UCSD-AML1 (cell line): Measurements from ENCODE around the gene TNFRSF8.

ENCODE experiments used
- DNase-seq: peaks from one replicate; lab custom pipeline; 2025; ENCODE audit not compliant: unreplicated experiment; lab: John Stamatoyannopoulos, UW

The TNFRSF8 gene

GRCh38 chr1:12172042-12172851, 109.1 kb downstream of the TNFRSF8 start:
- no peak for DNase-seq

DNA sequence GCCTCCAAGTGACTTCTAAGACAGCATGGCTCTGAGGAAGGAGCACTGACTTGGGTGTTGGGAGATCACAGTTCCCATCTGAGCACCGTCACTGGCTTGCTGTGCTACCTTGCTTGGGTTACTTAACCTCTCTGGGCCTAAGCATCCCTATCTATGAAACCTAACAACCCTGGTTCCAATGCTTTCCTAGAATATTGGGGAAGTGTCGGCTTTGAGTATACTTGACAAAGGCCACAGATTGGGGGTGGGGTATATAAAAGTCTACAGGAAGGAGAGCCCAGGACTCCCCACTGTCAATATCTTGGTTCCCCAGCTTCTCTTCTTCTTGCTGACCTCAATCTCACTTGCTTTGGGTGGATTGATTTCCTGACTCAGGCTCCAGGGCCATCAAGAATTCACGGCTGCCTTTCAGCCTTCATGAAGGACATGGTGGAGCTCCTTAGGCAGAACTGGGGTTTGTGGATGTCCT, 110.0 kb downstream of the TNFRSF8 start:
- no peak for DNase-seq

DNA sequence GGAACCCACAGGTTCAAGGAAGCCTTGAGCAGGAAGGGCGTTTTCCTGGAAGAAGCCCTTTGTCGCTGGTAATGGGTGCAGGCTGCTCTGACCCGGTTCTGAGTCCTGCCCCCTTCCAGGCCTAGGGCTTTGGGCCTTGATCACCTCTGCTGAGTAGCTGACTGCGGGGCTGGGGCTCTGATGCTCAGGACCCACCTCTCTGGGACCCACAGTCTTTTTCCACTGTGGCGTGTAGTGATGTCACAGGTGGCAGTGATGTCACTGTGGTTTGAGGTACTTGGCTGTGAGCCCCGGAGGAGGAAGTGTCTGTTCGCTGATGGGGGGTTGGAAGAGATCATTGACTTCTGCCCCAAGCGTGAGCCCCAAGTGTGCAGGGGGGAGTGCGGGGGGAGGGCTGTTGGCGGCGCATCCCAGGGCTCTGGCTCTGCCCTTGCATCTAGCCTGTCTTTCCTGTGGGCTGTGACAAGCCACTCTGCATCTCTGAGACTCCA, 110.6 kb downstream of the TNFRSF8 start:
- DNase-seq, result peak; percentile 74

GRCh38 chr1:12174924-12175810, 112.1 kb downstream of the TNFRSF8 start:
- peak; percentile 51 for DNase-seq

DNA sequence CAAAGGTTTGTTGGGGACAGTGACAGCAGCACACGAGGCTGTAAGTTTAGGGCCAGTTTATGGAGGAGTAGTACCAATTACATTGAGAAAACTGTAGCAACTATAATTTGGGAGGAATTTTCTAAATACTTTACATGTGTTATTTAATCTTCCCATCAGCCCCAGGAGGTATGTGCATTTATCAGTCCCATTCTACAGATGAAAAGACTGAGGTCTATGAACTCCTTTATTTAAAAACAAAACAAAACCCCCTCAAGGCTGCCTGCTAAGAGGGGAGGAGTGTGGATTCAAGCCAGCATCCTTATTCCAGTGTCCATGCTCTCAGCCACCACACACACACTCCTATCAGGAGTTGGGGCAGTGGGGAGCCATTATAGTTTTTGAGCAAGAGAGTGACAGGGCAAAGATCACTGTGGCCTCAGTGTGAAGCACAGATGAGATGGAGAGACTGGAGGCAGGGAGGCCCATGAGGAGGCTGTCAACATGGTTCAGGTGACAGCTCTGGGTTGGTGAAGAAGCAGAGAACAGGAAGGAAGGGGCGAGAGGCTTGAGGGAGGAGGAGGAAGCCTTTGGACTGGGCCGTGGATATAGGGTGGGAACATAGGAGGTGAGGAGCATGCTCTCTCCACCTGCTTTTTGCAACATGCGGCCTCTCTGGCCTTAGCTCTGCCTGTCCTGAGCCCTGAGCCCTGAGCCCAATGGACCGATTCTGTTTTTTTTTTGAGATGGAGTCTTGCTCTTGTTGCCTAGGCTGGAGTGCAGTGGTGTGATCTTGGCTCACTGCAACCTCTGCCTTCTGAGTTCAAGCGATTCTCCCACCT, 113.4 kb downstream of the TNFRSF8 start:
- no peak for DNase-seq

DNA sequence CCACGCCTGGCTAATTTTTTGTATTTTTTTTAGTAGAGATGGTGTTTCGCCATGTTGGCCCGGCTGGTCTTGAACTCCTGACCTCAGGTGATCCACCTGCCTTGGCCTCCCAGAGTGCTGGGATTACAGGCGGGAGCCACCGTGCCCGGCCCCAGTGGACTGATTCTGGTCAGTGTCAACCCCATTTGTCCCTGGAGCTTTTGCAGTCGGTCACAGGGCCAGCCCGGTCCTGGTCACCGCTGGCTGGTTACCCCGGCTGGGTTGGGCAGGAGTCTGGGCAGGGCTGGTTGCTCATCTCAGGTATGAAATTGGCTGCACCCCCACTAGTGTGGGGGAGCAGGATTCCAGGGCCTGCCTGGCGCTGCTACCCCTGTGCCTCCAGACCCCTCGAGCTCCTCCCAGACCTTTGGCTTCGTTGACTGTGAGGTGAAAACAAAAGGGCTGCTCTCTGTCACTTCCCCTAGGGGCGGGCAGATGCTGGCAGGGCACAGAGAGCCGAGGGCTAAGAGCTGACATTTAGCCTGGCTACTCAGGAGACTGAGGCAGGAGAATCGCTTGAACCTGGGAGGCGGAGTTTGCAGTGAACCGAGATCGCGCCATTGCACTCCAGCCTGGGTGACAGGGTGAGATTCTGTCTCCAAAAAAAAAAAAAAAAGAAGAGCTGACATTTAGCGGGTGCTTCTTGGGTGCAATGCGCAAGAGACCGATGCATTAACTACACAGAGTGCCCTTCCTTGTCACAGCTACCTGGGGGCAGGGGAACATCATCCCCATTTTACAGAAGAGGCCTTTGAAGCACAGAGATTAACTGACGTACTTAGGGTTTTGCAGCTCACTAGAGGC, 114.3 kb downstream of the TNFRSF8 start:
- DNase-seq, result no peak

GRCh38 chr1:12177999-12178441, 114.9 kb downstream of the TNFRSF8 start:
- DNase-seq, result peak; percentile 38

DNA sequence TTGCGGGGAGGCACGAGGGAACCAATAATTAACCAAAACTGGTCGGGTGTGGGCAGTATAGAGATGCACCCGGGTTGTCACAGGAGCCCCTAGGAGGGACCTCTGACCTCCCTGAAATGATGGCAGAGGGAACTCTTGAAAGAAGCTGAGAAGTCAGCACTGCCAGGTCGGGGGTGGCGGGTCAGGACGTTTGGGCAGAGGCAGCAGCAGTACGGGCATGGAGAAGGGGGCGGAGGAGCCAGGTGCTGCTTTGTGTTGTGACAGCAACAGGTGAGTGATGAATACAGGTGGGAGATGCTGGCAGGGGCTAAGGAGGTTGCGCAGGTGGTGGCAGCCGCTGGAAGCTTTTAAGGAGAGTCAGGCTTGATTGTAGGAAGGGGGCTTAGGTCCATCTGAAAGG, 115.4 kb downstream of the TNFRSF8 start:
- DNase-seq, result no peak

DNA sequence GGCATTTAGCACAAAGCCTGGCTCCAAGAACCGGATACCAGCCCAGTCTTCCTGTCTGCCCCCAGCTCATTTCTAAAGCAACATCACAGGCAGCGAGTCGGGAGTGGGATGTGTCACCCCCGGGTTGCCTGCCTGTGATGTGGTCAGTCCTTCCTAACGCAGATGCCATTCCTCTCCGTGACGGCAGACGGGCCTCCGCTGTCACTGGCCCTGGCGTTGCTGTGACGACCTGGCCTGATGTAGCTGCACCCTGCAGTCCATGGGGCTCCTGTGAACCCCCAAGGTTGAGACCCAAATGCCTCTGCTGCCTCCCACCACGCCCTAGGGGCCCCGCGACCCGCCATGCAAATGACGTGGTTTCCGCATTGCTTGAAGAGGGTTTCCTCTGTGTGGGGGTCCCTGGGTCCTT, 116.0 kb downstream of the TNFRSF8 start:
- DNase-seq, result peak; percentile 77

- no peak for DNase-seq
These were observed 116.6 kb downstream of the TNFRSF8 start for GRCh38 chr1:12179676-12180075.

- DNase-seq, result peak; percentile 68
These were observed 117.2 kb downstream of the TNFRSF8 start for GRCh38 chr1:12180315-12180714.

- DNase-seq, result no peak
These were observed 117.8 kb downstream of the TNFRSF8 start for GRCh38 chr1:12180903-12181302.

DNA sequence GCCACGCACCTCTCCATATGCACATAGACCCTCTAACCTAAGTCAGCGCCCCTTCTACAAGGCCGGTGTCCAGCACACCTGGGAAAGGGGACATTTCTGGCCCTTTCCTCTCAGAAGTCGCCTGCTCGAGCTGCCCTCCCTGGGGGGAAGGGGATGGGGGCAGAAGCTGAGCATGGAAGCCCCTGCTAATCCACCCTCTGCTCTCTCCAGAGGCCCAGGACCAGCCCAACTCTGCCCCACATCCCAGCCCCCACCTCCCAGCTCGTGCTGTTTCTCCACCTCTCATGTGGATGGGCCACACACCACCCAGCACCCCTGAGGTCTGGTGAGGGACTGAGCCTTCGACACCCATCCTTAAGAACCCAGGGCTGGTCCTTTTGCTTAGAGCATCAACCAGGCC, 118.5 kb downstream of the TNFRSF8 start:
- DNase-seq, result no peak

DNA sequence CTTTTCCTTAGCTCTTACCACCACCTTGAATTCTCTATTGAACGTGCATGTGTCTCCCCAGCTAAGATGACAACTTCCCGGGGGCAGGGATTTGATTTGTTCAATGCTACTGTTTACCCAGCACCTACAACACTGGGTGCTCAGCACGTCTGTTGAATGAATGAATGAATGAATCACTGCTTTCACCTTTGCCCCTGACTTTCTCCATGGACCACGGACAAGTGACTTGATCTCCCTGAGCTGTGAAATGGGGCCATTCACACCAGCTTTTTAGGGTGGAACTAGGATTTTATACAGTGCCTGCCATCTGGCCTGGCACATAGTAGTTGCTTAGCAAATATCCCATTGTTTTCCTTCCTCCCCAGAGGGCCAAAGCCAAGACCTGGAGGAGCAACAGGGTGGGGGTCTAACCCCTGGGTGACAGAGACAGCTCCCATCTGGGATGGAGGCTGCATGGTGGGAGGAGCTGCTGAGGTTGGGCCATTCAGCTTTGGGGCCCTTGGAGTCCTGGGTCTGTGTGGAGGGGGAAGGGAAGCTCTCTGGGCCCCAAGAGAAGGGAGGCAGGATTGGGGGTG, 119.4 kb downstream of the TNFRSF8 start:
- DNase-seq, result no peak

GRCh38 chr1:12183095-12183794, 120.1 kb downstream of the TNFRSF8 start:
- no peak for DNase-seq

GRCh38 chr1:12184008-12184681, 121.0 kb downstream of the TNFRSF8 start:
- DNase-seq, result peak; percentile 65

- DNase-seq, result no peak
These were observed 122.2 kb downstream of the TNFRSF8 start for GRCh38 chr1:12185036-12185917.
